Bronchial epithelial cell (primary cell): ENCODE results near the gene SPON1. TPM values are rescaled to one million over a fixed set of nuclear protein-coding genes. Genes with fewer than 3 reads are reported as not detected.

Experiments
- DNase-seq: peaks from one replicate; pipeline ENCODE4 v3.0.0-alpha.2; 2010; ENCODE audit warnings: low read depth
- FAIRE-seq: peaks from 2 replicates; lab custom pipeline; 2011; peaks lifted over from hg19 to GRCh38; lab: Jason Lieb, UNC
- H3K27me3 ChIP-seq: 2 replicates; pipeline ENCODE4 v1.5.1; 2011; ENCODE audit warnings: low read length; ENCODE audit not compliant: control insufficient read depth, insufficient read depth
- H3K36me3 ChIP-seq: 2 replicates; pipeline ENCODE4 v1.5.1; 2011; ENCODE audit warnings: low read length; ENCODE audit not compliant: control insufficient read depth, insufficient read depth
- H3K4me3 ChIP-seq: 2 replicates; pipeline ENCODE4 v1.5.1; 2011; ENCODE audit warnings: mild to moderate bottlenecking, low read depth, low read length, control low read depth
- total RNA-seq: library from RNA; depleted of rRNA; stranded (reverse); fragments of >200 nt; gene quantifications from 2 replicates; pipeline ENCODE4 v1.2.1, GENCODE V29; 2014
- TF ChIP-seq, protein P1 (sequence below): IDR thresholded peaks from 2 replicates; pipeline ENCODE4 v1.5.1; 2011; ENCODE audit warnings: mild to moderate bottlenecking, moderate library complexity, low read length, control low read depth, inconsistent platforms; ENCODE audit not compliant: insufficient read depth, severe bottlenecking

SPON1 gene
- total RNA-seq, 1 donor from 2014 or later = 0.26 TPM

- TF ChIP-seq, protein P1, sequence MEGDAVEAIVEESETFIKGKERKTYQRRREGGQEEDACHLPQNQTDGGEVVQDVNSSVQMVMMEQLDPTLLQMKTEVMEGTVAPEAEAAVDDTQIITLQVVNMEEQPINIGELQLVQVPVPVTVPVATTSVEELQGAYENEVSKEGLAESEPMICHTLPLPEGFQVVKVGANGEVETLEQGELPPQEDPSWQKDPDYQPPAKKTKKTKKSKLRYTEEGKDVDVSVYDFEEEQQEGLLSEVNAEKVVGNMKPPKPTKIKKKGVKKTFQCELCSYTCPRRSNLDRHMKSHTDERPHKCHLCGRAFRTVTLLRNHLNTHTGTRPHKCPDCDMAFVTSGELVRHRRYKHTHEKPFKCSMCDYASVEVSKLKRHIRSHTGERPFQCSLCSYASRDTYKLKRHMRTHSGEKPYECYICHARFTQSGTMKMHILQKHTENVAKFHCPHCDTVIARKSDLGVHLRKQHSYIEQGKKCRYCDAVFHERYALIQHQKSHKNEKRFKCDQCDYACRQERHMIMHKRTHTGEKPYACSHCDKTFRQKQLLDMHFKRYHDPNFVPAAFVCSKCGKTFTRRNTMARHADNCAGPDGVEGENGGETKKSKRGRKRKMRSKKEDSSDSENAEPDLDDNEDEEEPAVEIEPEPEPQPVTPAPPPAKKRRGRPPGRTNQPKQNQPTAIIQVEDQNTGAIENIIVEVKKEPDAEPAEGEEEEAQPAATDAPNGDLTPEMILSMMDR = no peak
- Histone ChIP-seq H3K27me3 (no peaks in the 10 kb centered on the region), H3K4me3 (no peak overlapping the region), H3K36me3 (no peaks in the 10 kb centered on the region)
- FAIRE-seq = no peak
- no peak for DNase-seq
These were observed 30.7 kb downstream of the SPON1 start for GRCh38 chr11:13993096-13993765.

DNA sequence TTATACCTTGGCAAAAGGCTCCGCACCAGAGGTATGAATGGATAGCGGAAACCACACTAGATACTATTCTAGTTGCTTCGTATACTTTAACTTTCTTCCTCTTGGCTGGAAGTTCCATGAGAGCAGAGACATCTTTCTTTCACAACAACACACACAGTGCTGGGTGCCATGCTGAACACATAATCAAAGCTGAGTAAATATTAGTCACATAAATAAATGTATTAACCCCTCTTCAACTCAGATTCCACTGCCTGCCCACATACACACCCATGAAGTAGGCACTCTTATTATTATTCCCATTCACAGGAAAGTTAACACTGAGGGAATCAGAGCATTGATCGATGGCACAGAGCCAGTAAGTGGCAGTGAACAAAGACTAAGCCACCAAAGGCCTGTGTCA, 35.4 kb downstream of the SPON1 start:
- TF ChIP-seq, protein P1 = no peak
- Histone ChIP-seq H3K4me3 (no peak overlapping the region), H3K27me3 (no peaks in the 10 kb centered on the region), H3K36me3 (no peaks in the 10 kb centered on the region)
- DNase-seq (peak; percentile 12), FAIRE-seq (no peak)

- FAIRE-seq (no peak), DNase-seq (no peak)
- TF ChIP-seq, protein P1 = no peak
- Histone ChIP-seq H3K36me3 (no peaks in the 10 kb centered on the region), H3K27me3 (no peaks in the 10 kb centered on the region), H3K4me3 (no peak overlapping the region)
These were observed 37.2 kb downstream of the SPON1 start for GRCh38 chr11:13999704-14000103.

DNA sequence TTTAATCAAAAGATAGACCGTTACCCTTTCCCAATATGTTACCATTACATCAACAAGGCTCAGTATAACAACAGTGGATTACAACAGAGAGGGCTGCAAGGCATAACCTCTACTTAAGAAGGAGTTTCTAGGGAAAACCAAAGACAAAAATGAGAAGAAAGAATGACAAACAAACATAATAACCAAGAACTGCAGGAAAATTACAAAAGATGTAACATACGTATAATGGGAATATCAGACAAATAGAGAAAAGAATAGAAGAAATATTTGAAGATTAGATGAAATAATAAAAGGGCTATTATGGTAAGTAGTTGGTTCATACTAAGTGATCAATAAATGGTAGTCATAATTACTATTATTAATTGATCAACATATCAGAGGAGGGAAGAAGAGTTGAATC, 39.1 kb downstream of the SPON1 start:
- Histone ChIP-seq H3K36me3 (no peaks in the 10 kb centered on the region), H3K27me3 (peaks cover 4% of the 10 kb centered on the region), H3K4me3 (no peak overlapping the region)
- TF ChIP-seq, protein P1 = no peak
- DNase-seq (no peak), FAIRE-seq (no peak)

DNA sequence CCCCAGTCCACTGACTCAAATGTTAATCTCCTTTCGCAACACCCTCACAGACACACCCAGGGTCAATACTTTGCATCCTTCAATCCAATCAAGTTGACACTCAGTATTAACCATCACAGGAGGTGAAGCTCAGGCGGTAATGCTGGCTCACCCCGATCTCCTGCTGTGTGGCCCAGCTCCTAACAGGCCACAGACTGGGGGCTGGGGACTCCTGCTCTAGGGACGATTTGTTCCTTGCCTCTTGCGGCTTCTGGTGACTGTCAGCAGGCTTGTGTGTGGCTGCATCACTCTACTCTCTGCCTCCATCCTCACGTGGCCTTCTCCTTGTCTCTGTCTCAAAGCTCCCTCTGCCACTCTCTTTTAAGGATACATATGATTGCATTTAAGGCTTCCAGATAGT, 45.0 kb downstream of the SPON1 start:
- TF ChIP-seq, protein P1 = no peak
- FAIRE-seq (no peak), DNase-seq (no peak)
- Histone ChIP-seq H3K4me3 (no peak overlapping the region), H3K27me3 (peaks cover 5% of the 10 kb centered on the region), H3K36me3 (no peaks in the 10 kb centered on the region)

DNA sequence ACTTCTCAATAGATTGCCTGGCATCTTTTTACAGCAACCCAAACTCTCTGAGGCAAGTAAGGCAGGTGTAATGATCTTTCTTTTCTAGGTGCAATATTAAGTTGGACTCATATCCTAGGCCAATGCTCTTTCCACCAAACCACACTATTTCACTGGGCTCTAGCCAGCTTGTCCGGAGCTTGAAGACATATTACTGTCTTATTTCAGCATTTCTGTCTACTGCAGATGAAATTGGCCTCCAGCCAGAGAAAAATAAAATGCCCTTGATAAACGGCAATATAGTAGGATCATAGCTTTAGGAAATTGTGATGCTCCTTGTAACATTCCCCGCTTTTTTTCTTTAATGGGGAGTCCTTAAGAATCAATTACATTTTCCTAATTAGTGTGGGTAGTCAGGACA, 48.1 kb downstream of the SPON1 start:
- no peak for DNase-seq
- Histone ChIP-seq H3K27me3 (peaks cover 5% of the 10 kb centered on the region), H3K4me3 (no peak overlapping the region), H3K36me3 (no peaks in the 10 kb centered on the region)
- TF ChIP-seq, protein P1 = no peak
- FAIRE-seq = peak; percentile 23
